VCaP (cell line): ENCODE results near the gene SYNPO2.
A peak's percentile ranks its signal among the peaks of the same experiment; 100 is the strongest.

ENCODE experiments used
- H3K27ac ChIP-seq: fragments of 450-650 bp; 2 replicates; pipeline ENCODE4 v1.5.1; 2017
- TF ChIP-seq, protein P1 (sequence below): fragments of 450-650 bp; conservative IDR thresholded peaks from 2 replicates; pipeline ENCODE4 v1.5.1; 2017; ENCODE audit warnings: mild to moderate bottlenecking, moderate library complexity

The SYNPO2 gene

DNA sequence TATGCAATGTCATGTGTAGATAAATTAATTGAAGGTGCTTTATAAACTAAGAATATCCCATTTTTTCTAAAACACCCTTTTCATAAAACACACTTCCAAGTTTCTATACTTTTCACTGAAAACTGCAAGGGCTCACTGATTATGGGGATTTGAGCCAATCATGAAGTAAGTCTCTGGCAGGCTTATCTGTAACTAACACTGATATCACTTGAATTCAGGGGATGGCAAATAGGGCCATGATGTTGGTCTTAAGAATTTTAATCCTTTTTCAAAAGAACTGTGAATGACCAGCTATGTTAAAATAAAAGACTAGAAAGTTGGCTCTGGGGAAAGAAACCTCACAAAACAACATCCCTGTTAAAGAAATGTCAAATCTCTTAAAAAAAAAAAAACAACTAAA, 39.8 kb upstream of the SYNPO2 start:
- TF ChIP-seq, protein P1, sequence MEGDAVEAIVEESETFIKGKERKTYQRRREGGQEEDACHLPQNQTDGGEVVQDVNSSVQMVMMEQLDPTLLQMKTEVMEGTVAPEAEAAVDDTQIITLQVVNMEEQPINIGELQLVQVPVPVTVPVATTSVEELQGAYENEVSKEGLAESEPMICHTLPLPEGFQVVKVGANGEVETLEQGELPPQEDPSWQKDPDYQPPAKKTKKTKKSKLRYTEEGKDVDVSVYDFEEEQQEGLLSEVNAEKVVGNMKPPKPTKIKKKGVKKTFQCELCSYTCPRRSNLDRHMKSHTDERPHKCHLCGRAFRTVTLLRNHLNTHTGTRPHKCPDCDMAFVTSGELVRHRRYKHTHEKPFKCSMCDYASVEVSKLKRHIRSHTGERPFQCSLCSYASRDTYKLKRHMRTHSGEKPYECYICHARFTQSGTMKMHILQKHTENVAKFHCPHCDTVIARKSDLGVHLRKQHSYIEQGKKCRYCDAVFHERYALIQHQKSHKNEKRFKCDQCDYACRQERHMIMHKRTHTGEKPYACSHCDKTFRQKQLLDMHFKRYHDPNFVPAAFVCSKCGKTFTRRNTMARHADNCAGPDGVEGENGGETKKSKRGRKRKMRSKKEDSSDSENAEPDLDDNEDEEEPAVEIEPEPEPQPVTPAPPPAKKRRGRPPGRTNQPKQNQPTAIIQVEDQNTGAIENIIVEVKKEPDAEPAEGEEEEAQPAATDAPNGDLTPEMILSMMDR: no peak
- H3K27ac ChIP-seq: no peak overlapping the region

DNA sequence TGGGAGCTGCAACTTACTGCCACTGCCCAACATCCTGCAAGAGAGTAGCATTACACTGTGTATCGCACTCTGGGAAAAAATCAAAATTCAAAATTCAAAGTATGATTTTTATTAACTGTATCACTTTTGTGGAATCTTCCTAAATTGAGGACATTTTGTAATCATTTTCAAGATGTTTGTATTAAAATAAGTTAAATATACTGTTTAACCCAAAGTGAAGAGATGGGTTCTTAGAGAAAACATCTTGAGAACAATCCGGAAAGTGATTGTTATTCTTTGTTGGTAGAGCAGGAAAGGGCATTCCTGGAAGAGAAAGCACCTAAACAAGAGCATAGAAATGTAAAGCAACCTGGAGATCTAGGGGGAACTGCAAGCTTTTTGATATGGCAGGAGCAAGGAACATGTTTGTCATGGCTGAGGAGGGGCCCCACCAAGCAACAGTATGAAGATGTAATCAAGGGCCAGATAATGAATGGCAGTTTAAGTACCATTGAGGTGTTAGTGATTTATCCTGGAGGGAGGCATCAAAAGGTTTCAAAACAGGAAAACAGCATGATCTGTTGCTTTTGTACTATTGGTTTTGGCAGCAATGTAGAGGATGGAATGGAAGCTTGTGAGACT, 38.7 kb upstream of the SYNPO2 start:
- TF ChIP-seq, protein P1: no peak
- no peak overlapping the region for H3K27ac ChIP-seq

DNA sequence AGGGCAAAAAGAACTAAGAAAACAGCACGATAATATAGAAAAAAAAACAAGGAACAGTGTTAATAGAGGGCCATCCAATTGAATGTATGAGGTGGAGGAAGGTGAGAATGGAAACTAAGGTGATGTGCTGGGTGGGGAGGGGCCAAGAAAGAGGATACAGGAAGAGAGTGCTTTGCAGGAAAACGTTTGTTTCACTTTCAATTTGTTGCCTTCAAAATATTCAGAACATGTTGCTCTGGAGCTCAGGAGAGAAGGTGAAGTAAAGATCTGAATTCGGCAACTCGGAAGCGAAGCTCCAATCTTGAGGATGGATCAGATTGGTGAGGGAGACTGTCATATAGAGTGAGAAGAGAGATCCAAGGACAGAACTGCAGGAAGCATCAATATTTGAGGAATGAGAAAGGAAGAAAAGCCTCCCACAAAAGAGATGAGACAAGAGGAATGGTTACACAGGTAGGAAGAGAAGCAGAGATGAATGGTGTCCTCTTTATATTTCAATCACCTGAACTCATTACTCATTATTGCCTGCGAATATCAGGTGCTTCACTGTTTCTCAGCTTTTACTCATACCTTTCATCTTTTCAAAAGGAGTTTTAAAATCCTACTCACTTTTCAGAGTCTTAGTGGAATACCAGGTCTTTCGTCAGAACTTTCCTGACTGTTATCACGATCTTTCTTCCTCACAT, 38.0 kb upstream of the SYNPO2 start:
- TF ChIP-seq, protein P1: no peak
- no peak overlapping the region for H3K27ac ChIP-seq

DNA sequence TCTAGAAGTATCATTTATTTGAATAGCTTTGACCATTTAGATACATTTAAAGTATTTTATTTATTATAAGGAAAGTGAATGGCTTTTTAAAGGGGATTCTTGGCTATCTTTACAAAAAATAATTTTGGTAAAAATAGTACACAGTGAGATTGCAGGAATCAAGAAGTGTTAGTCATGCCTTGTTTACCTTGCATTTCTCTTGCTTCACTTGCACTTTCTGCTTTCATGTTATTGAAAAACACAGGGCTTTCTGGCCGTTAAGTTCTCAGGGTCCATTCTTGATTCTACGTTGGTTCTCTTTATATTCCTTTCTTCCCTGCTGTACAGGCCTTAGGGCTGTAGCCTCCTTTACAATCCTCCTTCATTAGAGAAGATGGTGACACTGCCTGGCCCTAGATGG, 30.9 kb upstream of the SYNPO2 start:
- H3K27ac ChIP-seq: no peak overlapping the region
- TF ChIP-seq, protein P1: no peak

DNA sequence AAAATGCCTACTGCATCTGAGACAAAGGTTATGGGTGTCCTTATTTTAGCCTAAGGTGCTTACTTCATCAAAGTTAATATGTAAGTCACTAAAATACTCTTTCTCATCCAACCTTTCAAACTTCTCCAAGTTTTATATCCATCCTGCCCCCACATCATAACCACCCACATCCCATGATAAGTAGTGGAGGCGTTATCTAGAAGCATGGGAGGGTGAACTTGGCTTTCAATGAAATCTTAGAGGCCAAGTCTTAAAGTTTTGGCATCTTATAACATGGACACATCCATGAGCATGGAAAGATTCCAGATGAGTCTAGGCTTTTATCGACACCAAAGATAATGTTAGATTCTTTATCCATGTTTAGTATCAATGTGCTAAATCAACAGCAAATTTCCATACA, 29.9 kb upstream of the SYNPO2 start:
- no peak overlapping the region for H3K27ac ChIP-seq
- TF ChIP-seq, protein P1: no peak

DNA sequence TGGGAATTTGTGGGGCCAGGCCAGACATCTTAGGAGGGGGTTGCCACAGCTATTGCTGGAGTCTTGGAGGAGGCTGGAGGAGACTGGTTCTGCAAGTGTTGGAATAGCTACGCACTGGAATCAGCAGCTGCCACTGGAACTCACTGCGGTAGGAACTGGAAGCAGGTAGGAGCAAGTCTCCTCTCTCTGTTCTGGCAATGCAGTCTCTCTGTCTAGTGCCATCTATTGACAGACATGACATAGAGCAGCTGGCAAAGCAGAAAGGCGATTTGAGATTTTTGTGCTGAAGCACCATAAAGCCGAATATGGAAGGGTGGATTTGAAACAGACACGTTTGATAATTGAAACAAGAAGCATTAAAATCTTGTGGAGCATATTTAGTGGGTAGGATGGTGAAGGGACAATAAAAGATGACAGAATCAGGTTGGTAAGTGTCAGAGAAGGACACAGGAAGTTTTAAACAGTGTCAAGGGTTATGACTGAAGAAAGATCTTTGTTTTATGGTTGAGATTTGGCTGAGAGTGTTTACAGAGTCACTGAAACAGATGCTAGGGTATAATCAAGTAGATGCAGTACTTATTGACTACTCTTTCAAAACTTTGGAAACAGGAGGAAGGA, 23.5 kb upstream of the SYNPO2 start:
- peak overlapping the region; percentile 44 for H3K27ac ChIP-seq
- TF ChIP-seq, protein P1: peak; percentile 92

DNA sequence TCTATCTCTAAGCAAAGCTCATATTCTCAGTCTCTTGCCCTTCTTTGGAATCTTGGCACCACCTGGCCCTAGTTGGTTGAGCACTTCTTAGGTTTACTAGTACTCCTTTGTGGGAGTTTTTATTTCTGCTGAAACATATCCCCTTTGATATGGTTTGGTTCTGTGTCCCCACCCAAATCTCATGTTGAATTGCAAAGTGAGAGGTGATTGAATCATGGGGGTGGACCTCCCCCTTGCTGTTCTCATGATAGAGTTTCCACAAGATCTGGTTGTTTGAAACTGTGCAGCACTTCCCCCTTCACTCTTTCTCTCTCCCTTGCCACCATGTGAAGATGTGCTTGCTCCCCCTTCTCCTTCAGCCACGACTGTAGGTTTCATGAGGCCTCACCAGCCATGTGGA, 22.2 kb upstream of the SYNPO2 start:
- no peak overlapping the region for H3K27ac ChIP-seq
- TF ChIP-seq, protein P1: no peak
